ENCODE measurements around the gene ATP2C1. TPM values are rescaled to one million over a fixed set of nuclear protein-coding genes. Genes with fewer than 3 reads are reported as not detected.

Gene ATP2C1
- total and polyA plus RNA-seq, 2 of the 13 experiments (the other 11 are each of a cell fraction or from before 2014, with no cell fraction given), result 32.4 to 37.6 TPM

- TF ChIP-seq, protein P1, sequence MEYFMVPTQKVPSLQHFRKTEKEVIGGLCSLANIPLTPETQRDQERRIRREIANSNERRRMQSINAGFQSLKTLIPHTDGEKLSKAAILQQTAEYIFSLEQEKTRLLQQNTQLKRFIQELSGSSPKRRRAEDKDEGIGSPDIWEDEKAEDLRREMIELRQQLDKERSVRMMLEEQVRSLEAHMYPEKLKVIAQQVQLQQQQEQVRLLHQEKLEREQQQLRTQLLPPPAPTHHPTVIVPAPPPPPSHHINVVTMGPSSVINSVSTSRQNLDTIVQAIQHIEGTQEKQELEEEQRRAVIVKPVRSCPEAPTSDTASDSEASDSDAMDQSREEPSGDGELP (IDR thresholded peaks at IDR 0.05; ENCODE audit: borderline replicate concordance, low read depth), result no peak; the same call in 1 of the 2 replicates
- TF ChIP-seq TERF1 (CRISPR knock-in tag; IDR thresholded peaks at IDR 0.05), result no peak; the same call in 1 of the 2 replicates
- no peak for TF ChIP-seq BCL6 (CRISPR knock-in tag; IDR thresholded peaks at IDR 0.05)
- TF ChIP-seq CCDC6 (CRISPR knock-in tag; IDR thresholded peaks at IDR 0.05), result no peak
- TF ChIP-seq SSRP1 (CRISPR knock-in tag; IDR thresholded peaks at IDR 0.05), result no peak; the same call in 1 of the 2 replicates
- TF ChIP-seq ZSCAN29 (CRISPR knock-in tag; conservative IDR thresholded peaks at IDR 0.05), result no peak
- TF ChIP-seq HDAC6 (IDR thresholded peaks at IDR 0.05; ENCODE audit: low read depth, low read length), result no peak
- no peak; the same call in 1 of the 2 replicates for TF ChIP-seq SRF (IDR thresholded peaks at IDR 0.05; ENCODE audit: low read depth, low read length)
- TF ChIP-seq MTERF4 (CRISPR knock-in tag; IDR thresholded peaks at IDR 0.05), result no peak
- no peak for TF ChIP-seq ZNF850 (CRISPR knock-in tag; conservative IDR thresholded peaks at IDR 0.05)
- TF ChIP-seq KMT2B (CRISPR knock-in tag; IDR thresholded peaks at IDR 0.05), result peak; percentile 80
- no peak for TF ChIP-seq ETV6 (CRISPR knock-in tag; conservative IDR thresholded peaks at IDR 0.05)
- peak; percentile 58; the same call in 1 of the 2 replicates for TF ChIP-seq ZNF605 (CRISPR knock-in tag; IDR thresholded peaks at IDR 0.05)
- no peak for TF ChIP-seq ZNF318 (CRISPR knock-in tag; IDR thresholded peaks at IDR 0.05)
- TF ChIP-seq ZNF446 (CRISPR knock-in tag; IDR thresholded peaks at IDR 0.05), result 0 out of 2 replicates have a peak, but pooled peaks have one; percentile 70
- TF ChIP-seq NR1H2 (CRISPR knock-in tag; IDR thresholded peaks at IDR 0.05; ENCODE audit: borderline replicate concordance, low read depth), result no peak
- TF ChIP-seq, protein P2, sequence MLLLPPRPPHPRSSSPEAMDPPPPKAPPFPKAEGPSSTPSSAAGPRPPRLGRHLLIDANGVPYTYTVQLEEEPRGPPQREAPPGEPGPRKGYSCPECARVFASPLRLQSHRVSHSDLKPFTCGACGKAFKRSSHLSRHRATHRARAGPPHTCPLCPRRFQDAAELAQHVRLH (CRISPR knock-in tag; IDR thresholded peaks at IDR 0.05; ENCODE audit: borderline replicate concordance, low read depth), result no peak
- no peak for TF ChIP-seq FOXO1 (CRISPR knock-in tag; IDR thresholded peaks at IDR 0.05)
These were observed at the start of gene ATP2C1 (continued) for GRCh38 chr3:130893376-130894129.

Measured in HepG2 (cell line).